ENCODE results near the gene SLC25A46. TPM values are rescaled to one million over a fixed set of nuclear protein-coding genes. Genes with fewer than 3 reads are reported as not detected.

SLC25A46 gene
- total and polyA plus RNA-seq, 7 experiments from 2014 or later: 23.8 to 50.5 (median 31.9) TPM

GRCh38 chr5:110705349-110705748, 33.5 kb upstream of the SLC25A46 start:
- Mint-ChIP-seq H3K4me3 (no peak overlapping the region), H3K27ac (no peak overlapping the region), H3K4me1 (no peaks in the 10 kb centered on the region), H3K36me3 (peaks cover 0 to 3% (median 0%) of the 10 kb centered on the region in 5 donors), H3K27me3 (peaks cover 4 to 43% (median 16%) of the 10 kb centered on the region in 5 donors), H3K9me3 (peaks cover 0 to 3% (median 0%) of the 10 kb centered on the region in 11 donors)
- H3K27me3 ChIP-seq (ENCODE audit: control insufficient read depth in 2 of 2, insufficient read depth in 2 of 2, low read length in 2 of 2): no peaks in the 10 kb centered on the region
- CTCF ChIA-PET: no interaction called here
- DNase-seq (no peak), ATAC-seq (no peak)
- intact Hi-C loops (cut with micrococcal nuclease): no loop called here
- POLR2A ChIA-PET: no interaction called here
- no peaks in the 10 kb centered on the region for H3K4me1 ChIP-seq (ENCODE audit: control insufficient read depth in 2 of 2, insufficient read depth in 2 of 2, low read length in 2 of 2)
- H3K36me3 ChIP-seq (ENCODE audit: control insufficient read depth in 2 of 3, insufficient read depth in 3 of 3, low read length in 3 of 3): no peaks in the 10 kb centered on the region
- no peak overlapping the region for H3K4me3 ChIP-seq (ENCODE audit: low read length)
- no peaks in the 10 kb centered on the region for H3K9me3 ChIP-seq (ENCODE audit: control insufficient read depth in 2 of 3, low read length in 3 of 3)
- H3K27ac ChIP-seq (ENCODE audit: low read depth, low read length): no peak overlapping the region

GRCh38 chr5:110707260-110707844, 31.5 kb upstream of the SLC25A46 start:
- H3K4me3 ChIP-seq (ENCODE audit: low read length): no peak overlapping the region
- H3K36me3 ChIP-seq (ENCODE audit: control insufficient read depth in 2 of 3, insufficient read depth in 3 of 3, low read length in 3 of 3): no peaks in the 10 kb centered on the region
- peaks cover 0 to 3% (median 0%) of the 10 kb centered on the region in 11 donors for H3K9me3 Mint-ChIP-seq
- peaks cover 4 to 47% (median 25%) of the 10 kb centered on the region in 5 donors for H3K27me3 Mint-ChIP-seq
- DNase-seq (no peak), ATAC-seq (no peak)
- H3K27ac Mint-ChIP-seq: peak overlapping the region in 1 of 9 donors; percentile 26
- CTCF ChIA-PET: no interaction called here
- intact Hi-C loops (cut with micrococcal nuclease): no loop called here
- H3K4me1 ChIP-seq (ENCODE audit: control insufficient read depth in 2 of 2, insufficient read depth in 2 of 2, low read length in 2 of 2): no peaks in the 10 kb centered on the region
- POLR2A ChIA-PET: no interaction called here
- peaks cover 0 to 3% (median 0%) of the 10 kb centered on the region in 5 donors for H3K36me3 Mint-ChIP-seq
- no peaks in the 10 kb centered on the region for H3K27me3 ChIP-seq (ENCODE audit: control insufficient read depth in 2 of 2, insufficient read depth in 2 of 2, low read length in 2 of 2)
- no peak overlapping the region for H3K4me3 Mint-ChIP-seq
- H3K27ac ChIP-seq (ENCODE audit: low read depth, low read length): no peak overlapping the region
- H3K9me3 ChIP-seq (ENCODE audit: control insufficient read depth in 2 of 3, low read length in 3 of 3): no peaks in the 10 kb centered on the region
- no peaks in the 10 kb centered on the region for H3K4me1 Mint-ChIP-seq

GRCh38 chr5:110716247-110717245, 22.3 kb upstream of the SLC25A46 start:
- no peaks in the 10 kb centered on the region for H3K36me3 Mint-ChIP-seq
- no peak overlapping the region for H3K4me3 Mint-ChIP-seq
- no peaks in the 10 kb centered on the region for H3K9me3 ChIP-seq (ENCODE audit: control insufficient read depth in 2 of 3, low read length in 3 of 3)
- no peak overlapping the region for H3K27ac Mint-ChIP-seq
- DNase-seq: no peak
- H3K4me1 Mint-ChIP-seq: no peaks in the 10 kb centered on the region
- CTCF ChIA-PET: no interaction called here
- POLR2A ChIA-PET: no interaction called here
- H3K36me3 ChIP-seq (ENCODE audit: control insufficient read depth in 2 of 3, insufficient read depth in 3 of 3, low read length in 3 of 3): no peaks in the 10 kb centered on the region
- no peaks in the 10 kb centered on the region for H3K27me3 ChIP-seq (ENCODE audit: control insufficient read depth in 2 of 2, insufficient read depth in 2 of 2, low read length in 2 of 2)
- no peak overlapping the region for H3K27ac ChIP-seq (ENCODE audit: low read depth, low read length)
- H3K27me3 Mint-ChIP-seq: peaks cover 0 to 16% (median 4%) of the 10 kb centered on the region in 5 donors
- no peaks in the 10 kb centered on the region for H3K4me1 ChIP-seq (ENCODE audit: control insufficient read depth in 2 of 2, insufficient read depth in 2 of 2, low read length in 2 of 2)
- ATAC-seq: no peak
- no peak overlapping the region for H3K4me3 ChIP-seq (ENCODE audit: low read length)
- peaks cover 0 to under 1% (median 0%) of the 10 kb centered on the region in 11 donors for H3K9me3 Mint-ChIP-seq
- intact Hi-C loops (cut with micrococcal nuclease): no loop called here

- Histone ChIP-seq H3K9me3 (ENCODE audit: control insufficient read depth in 2 of 3, low read length in 3 of 3) (no peaks in the 10 kb centered on the region), H3K27me3 (ENCODE audit: control insufficient read depth in 2 of 2, insufficient read depth in 2 of 2, low read length in 2 of 2) (no peaks in the 10 kb centered on the region), H3K27ac (ENCODE audit: low read depth, low read length) (no peak overlapping the region), H3K4me1 (ENCODE audit: control insufficient read depth in 2 of 2, insufficient read depth in 2 of 2, low read length in 2 of 2) (no peaks in the 10 kb centered on the region), H3K36me3 (ENCODE audit: control insufficient read depth in 2 of 3, insufficient read depth in 3 of 3, low read length in 3 of 3) (no peaks in the 10 kb centered on the region), H3K4me3 (ENCODE audit: low read length) (no peak overlapping the region)
- ATAC-seq (no peak), DNase-seq (no peak)
- Mint-ChIP-seq H3K27ac (no peak overlapping the region), H3K9me3 (no peaks in the 10 kb centered on the region), H3K4me1 (no peaks in the 10 kb centered on the region), H3K36me3 (no peaks in the 10 kb centered on the region), H3K4me3 (no peak overlapping the region), H3K27me3 (peaks cover 0 to 15% (median 4%) of the 10 kb centered on the region in 5 donors)
- ChIA-PET CTCF (no interaction called here), POLR2A (no interaction called here)
- intact Hi-C loops (cut with micrococcal nuclease): no loop called here
These were observed 20.5 kb upstream of the SLC25A46 start for GRCh38 chr5:110718311-110718710.

- ATAC-seq (peak; percentile 99), DNase-seq (peak; percentile 40 to 85 (median 65))
- Mint-ChIP-seq H3K27ac (peak within 1 kb of the TSS in 7 of 9 donors; percentile 15 to 79 (median 65)), H3K4me1 (peaks cover 0 to 8% (median 0%) of the 10 kb centered on the region in 7 donors), H3K36me3 (no peaks in the 10 kb centered on the region), H3K27me3 (peaks cover 0 to 3% (median 0%) of the 10 kb centered on the region in 5 donors), H3K4me3 (peak within 1 kb of the TSS; percentile 73 to 97 (median 86)), H3K9me3 (no peaks in the 10 kb centered on the region)
- no peaks in the 10 kb centered on the region for H3K9me3 ChIP-seq (ENCODE audit: control insufficient read depth in 2 of 3, low read length in 3 of 3)
- H3K36me3 ChIP-seq (ENCODE audit: control insufficient read depth in 2 of 3, insufficient read depth in 3 of 3, low read length in 3 of 3): no peaks in the 10 kb centered on the region
- H3K27ac ChIP-seq (ENCODE audit: low read depth, low read length): peak within 1 kb of the TSS; percentile 37
- ChIA-PET CTCF (no interaction called here), POLR2A (interaction anchor here (1.6 kb wide), 1 partner anchor 12 kb away, joined by 7 read pairs; the partner anchor contains the start of gene SLC25A46)
- no peaks in the 10 kb centered on the region for H3K4me1 ChIP-seq (ENCODE audit: control insufficient read depth in 2 of 2, insufficient read depth in 2 of 2, low read length in 2 of 2)
- H3K27me3 ChIP-seq (ENCODE audit: control insufficient read depth in 2 of 2, insufficient read depth in 2 of 2, low read length in 2 of 2): no peaks in the 10 kb centered on the region
- H3K4me3 ChIP-seq (ENCODE audit: low read length): peak within 1 kb of the TSS; percentile 59
- intact Hi-C loops (cut with micrococcal nuclease): loop anchor here (1.0 to 10.0 kb wide), 6 partner anchors 12 to 1978 kb away; partner anchors contain the start of gene WDR36 (in 1 of the 2)
These were observed 12.4 kb upstream of the SLC25A46 start, which contains the start of gene TMEM232 for GRCh38 chr5:110726249-110727024. Gene TMEM232 (minus strand): TSS chr5:110726671. CDS start chr5:110667352, 59,319 bp downstream.

- Histone ChIP-seq H3K27me3 (ENCODE audit: control insufficient read depth in 2 of 2, insufficient read depth in 2 of 2, low read length in 2 of 2) (no peaks in the 10 kb centered on the region), H3K9me3 (ENCODE audit: control insufficient read depth in 2 of 3, low read length in 3 of 3) (no peaks in the 10 kb centered on the region), H3K36me3 (ENCODE audit: control insufficient read depth in 2 of 3, insufficient read depth in 3 of 3, low read length in 3 of 3) (no peaks in the 10 kb centered on the region), H3K4me3 (ENCODE audit: low read length) (peak overlapping the region; percentile 59), H3K27ac (ENCODE audit: low read depth, low read length) (peak overlapping the region; percentile 37), H3K4me1 (ENCODE audit: control insufficient read depth in 2 of 2, insufficient read depth in 2 of 2, low read length in 2 of 2) (no peaks in the 10 kb centered on the region)
- H3K27ac Mint-ChIP-seq: peak overlapping the region in 6 of 9 donors; percentile 31 to 79 (median 68)
- no peaks in the 10 kb centered on the region for H3K9me3 Mint-ChIP-seq
- ChIA-PET POLR2A (interaction anchor here (1.6 kb wide), 1 partner anchor 11 kb away, joined by 7 read pairs; the partner anchor contains the start of gene SLC25A46), CTCF (no interaction called here)
- H3K4me1 Mint-ChIP-seq: peaks cover 0 to 8% (median 0%) of the 10 kb centered on the region in 7 donors
- DNase-seq: no peak
- peak; percentile 74 for ATAC-seq
- peak overlapping the region; percentile 73 to 97 (median 86) for H3K4me3 Mint-ChIP-seq
- H3K36me3 Mint-ChIP-seq: peaks cover 0 to 2% (median 0%) of the 10 kb centered on the region in 5 donors
- peaks cover 0 to 6% (median 3%) of the 10 kb centered on the region in 5 donors for H3K27me3 Mint-ChIP-seq
- intact Hi-C loops (cut with micrococcal nuclease): loop anchor here in 1 of 2 donors (2.0 to 10.0 kb wide), 3 partner anchors 366 to 1978 kb away; partner anchors contain the start of gene WDR36
These were observed 11.8 kb upstream of the SLC25A46 start for GRCh38 chr5:110727025-110727314.

All from naive thymus-derived CD4-positive, alpha-beta T cell (primary cell).